HG02938 (cell line): ENCODE measurements around the gene MADD.
"Not testable (repeated sequence)": the region's sequence is repeated elsewhere in the genome, so short reads cannot be mapped to it uniquely, and the experiment has no call there.

Experiments used
- ATAC-seq: cut with Tn5 transposase; IDR thresholded peaks from one replicate; pipeline ENCODE4 v1.9.1; 2021; ENCODE audit warnings: mild to moderate bottlenecking, moderate library complexity; ENCODE audit not compliant: unreplicated experiment

Gene MADD

GRCh38 chr11:47272706-47273105 lies 2.8 kb downstream of the MADD start:
- no peak for ATAC-seq

GRCh38 chr11:47274495-47275235 lies 4.7 kb downstream of the MADD start:
- no peak for ATAC-seq

- ATAC-seq = no peak
Observed at GRCh38 chr11:47276923-47277322, 7.0 kb downstream of the MADD start.

- ATAC-seq = no peak
Observed at GRCh38 chr11:47278058-47278457, 8.1 kb downstream of the MADD start.

GRCh38 chr11:47278769-47279168 lies 8.8 kb downstream of the MADD start:
- ATAC-seq = no peak

GRCh38 chr11:47280099-47280498 lies 10.2 kb downstream of the MADD start:
- ATAC-seq = no peak

GRCh38 chr11:47280860-47281259 lies 10.9 kb downstream of the MADD start:
- no peak for ATAC-seq

GRCh38 chr11:47282462-47282861 lies 12.5 kb downstream of the MADD start:
- no peak for ATAC-seq

- ATAC-seq = no peak
Observed at GRCh38 chr11:47284151-47284550, 14.2 kb downstream of the MADD start.

- no peak for ATAC-seq
Observed at GRCh38 chr11:47285969-47286770, 16.2 kb downstream of the MADD start.

GRCh38 chr11:47288066-47288465 lies 18.1 kb downstream of the MADD start:
- no peak for ATAC-seq

GRCh38 chr11:47289856-47290255 lies 19.9 kb downstream of the MADD start:
- ATAC-seq = no peak

GRCh38 chr11:47295385-47295784 lies 25.5 kb downstream of the MADD start:
- no peak for ATAC-seq

- no peak for ATAC-seq
Observed at GRCh38 chr11:47296045-47296444, 26.1 kb downstream of the MADD start.

- ATAC-seq = no peak
Observed at GRCh38 chr11:47299078-47299477, 29.1 kb downstream of the MADD start.

- ATAC-seq = no peak
Observed at GRCh38 chr11:47302853-47303252, 32.9 kb downstream of the MADD start.

- no peak for ATAC-seq
Observed at GRCh38 chr11:47305734-47306483, 36.0 kb downstream of the MADD start.

- no peak for ATAC-seq
Observed at GRCh38 chr11:47306484-47306844, 36.5 kb downstream of the MADD start.

GRCh38 chr11:47308050-47308823 lies 38.3 kb downstream of the MADD start:
- ATAC-seq = no peak

GRCh38 chr11:47314992-47315391 lies 45.1 kb downstream of the MADD start:
- ATAC-seq = no peak

- not testable (repeated sequence) for ATAC-seq
Observed at GRCh38 chr11:47316501-47316900, 46.6 kb downstream of the MADD start.
